Tibial nerve (tissue), 3 donors: ENCODE data around the gene PTPMT1.

Experiments
- CTCF ChIP-seq, 5 experiments: fragments of 200-600 bp in 3 of 5; fragments of 450-650 bp in 2 of 5; sonication (generic) in 3 of 5; IDR thresholded peaks; one replicate each; pipeline ENCODE4 v1.5.1; 2016 to 2019; ENCODE audit warnings: antibody characterized with exemption in 5 of 5, mild to moderate bottlenecking in 3 of 5, moderate library complexity in 2 of 5
- POLR2A ChIP-seq, 2 donors: fragments of 450-650 bp; IDR thresholded peaks; one replicate each; pipeline ENCODE4 v1.6.1; 2017; ENCODE audit warnings: antibody characterized with exemption in 2 of 2, mild to moderate bottlenecking in 2 of 2, moderate library complexity in 2 of 2

GRCh38 chr11:47545298-47545697 is 20.1 kb upstream of the PTPMT1 start:
- TF ChIP-seq CTCF (IDR thresholded peaks at IDR 0.05) (no peak), POLR2A (IDR thresholded peaks at IDR 0.05) (no peak)
